GM19452 (cell line): ENCODE results near the gene DHRS7B.
"Not testable (repeated sequence)": the region's sequence is repeated elsewhere in the genome, so short reads cannot be mapped to it uniquely, and the experiment has no call there.

Experiments used
- ATAC-seq: cut with Tn5 transposase; IDR thresholded peaks from one replicate; pipeline ENCODE4 v1.9.1; 2021; ENCODE audit not compliant: unreplicated experiment

Gene DHRS7B

GRCh38 chr17:21176773-21177395 lies 50.1 kb downstream of the DHRS7B start:
- ATAC-seq = no peak

- no peak for ATAC-seq
These were observed 50.6 kb downstream of the DHRS7B start for GRCh38 chr17:21177401-21177800.

- ATAC-seq = no peak
These were observed 51.3 kb downstream of the DHRS7B start for GRCh38 chr17:21177854-21178600.

GRCh38 chr17:21183468-21183867 lies 56.7 kb downstream of the DHRS7B start:
- ATAC-seq = no peak

- ATAC-seq = no peak
These were observed 57.8 kb downstream of the DHRS7B start for GRCh38 chr17:21184570-21184969.

- no peak for ATAC-seq
These were observed 58.3 kb downstream of the DHRS7B start for GRCh38 chr17:21185061-21185460.

GRCh38 chr17:21186399-21187187 lies 59.8 kb downstream of the DHRS7B start:
- no peak for ATAC-seq

GRCh38 chr17:21189361-21189760 lies 62.6 kb downstream of the DHRS7B start:
- ATAC-seq = no peak

GRCh38 chr17:21190078-21190477 lies 63.3 kb downstream of the DHRS7B start:
- no peak for ATAC-seq

- ATAC-seq = no peak
These were observed 64.9 kb downstream of the DHRS7B start for GRCh38 chr17:21191698-21192097.

GRCh38 chr17:21192414-21192813 lies 65.7 kb downstream of the DHRS7B start:
- ATAC-seq = not testable (repeated sequence)

- ATAC-seq = no peak
These were observed 66.3 kb downstream of the DHRS7B start for GRCh38 chr17:21193031-21193430.

GRCh38 chr17:21194226-21194625 lies 67.5 kb downstream of the DHRS7B start:
- ATAC-seq = no peak

GRCh38 chr17:21194703-21195102 lies 67.9 kb downstream of the DHRS7B start:
- no peak for ATAC-seq

- ATAC-seq = no peak
These were observed 69.4 kb downstream of the DHRS7B start for GRCh38 chr17:21196126-21196525.

- no peak for ATAC-seq
These were observed 71.6 kb downstream of the DHRS7B start for GRCh38 chr17:21198411-21198810.

- no peak for ATAC-seq
These were observed 72.5 kb downstream of the DHRS7B start for GRCh38 chr17:21199311-21199710.

- no peak for ATAC-seq
These were observed 73.1 kb downstream of the DHRS7B start for GRCh38 chr17:21199856-21200255.

GRCh38 chr17:21200590-21201297 lies 74.0 kb downstream of the DHRS7B start:
- ATAC-seq = no peak

- ATAC-seq = no peak
These were observed 74.5 kb downstream of the DHRS7B start for GRCh38 chr17:21201298-21201595.

- ATAC-seq = no peak
These were observed 75.1 kb downstream of the DHRS7B start for GRCh38 chr17:21201874-21202273.
